BJ (cell line): ENCODE results near the gene CIZ1. TPM values are rescaled to one million over a fixed set of nuclear protein-coding genes. Genes with fewer than 3 reads are reported as not detected.

Source experiments
- CTCF ChIA-PET: fragments of 350-600 bp; formaldehyde crosslinking; extraction: SDS; loops from one replicate; lab custom pipeline; 2021; ENCODE audit warnings: antibody characterized with exemption, inconsistent platforms; lab: Yijun Ruan, JAX
- POLR2A ChIA-PET: fragments of 300-600 bp; sonication (Branson Sonifier 250); formaldehyde crosslinking; extraction: SDS; loops from one replicate; lab custom pipeline; 2021; ENCODE audit warnings: antibody characterized with exemption; lab: Charles Lee
- DNase-seq: peaks from one replicate; pipeline ENCODE4 v3.0.0-alpha.2; 2011; ENCODE audit warnings: low read depth
- H3K27me3 ChIP-seq: 2 replicates; pipeline ENCODE4 v1.6.0; 2011; ENCODE audit warnings: low read length; ENCODE audit not compliant: control insufficient read depth, insufficient read depth
- H3K36me3 ChIP-seq: 2 replicates; pipeline ENCODE4 v1.5.1; 2011; ENCODE audit warnings: low read length; ENCODE audit not compliant: control insufficient read depth, insufficient read depth
- H3K4me3 ChIP-seq: 2 replicates; pipeline ENCODE4 v1.5.1; 2011; ENCODE audit warnings: low read depth, mild to moderate bottlenecking, control low read depth, low read length
- CTCF ChIP-seq: IDR thresholded peaks from 2 replicates; pipeline ENCODE4 v1.5.1; 2011; ENCODE audit warnings: low read depth, mild to moderate bottlenecking, control low read depth, inconsistent platforms, low read length, moderate library complexity; ENCODE audit not compliant: insufficient read depth
- polyA plus RNA-seq: library from polyadenylated mRNA; depleted of rRNA; stranded (reverse); fragments of >200 nt; gene quantifications from 2 replicates; pipeline ENCODE4 v1.2.3, GENCODE V29; 2011

The CIZ1 gene
- polyA plus RNA-seq, 1 experiment: 36.0 TPM

GRCh38 chr9:128166169-128166568 is 25.2 kb downstream of the CIZ1 start:
- TF ChIP-seq CTCF: no peak
- H3K4me3 ChIP-seq: no peak overlapping the region
- H3K27me3 ChIP-seq: no peaks in the 10 kb centered on the region
- ChIA-PET CTCF (no interaction called here), POLR2A (no interaction called here)
- no peak for DNase-seq
- H3K36me3 ChIP-seq: peaks cover 36% of the 10 kb centered on the region

GRCh38 chr9:128164307-128164885 is 27.0 kb downstream of the CIZ1 start:
- no peak overlapping the region for H3K4me3 ChIP-seq
- TF ChIP-seq CTCF: no peak
- H3K27me3 ChIP-seq: no peaks in the 10 kb centered on the region
- peaks cover 32% of the 10 kb centered on the region for H3K36me3 ChIP-seq
- POLR2A ChIA-PET: no interaction called here
- CTCF ChIA-PET: interaction anchor here (1.2 to 1.4 kb wide), 3 partner anchors 17 to 46 kb away, joined by 3 to 5 read pairs (median 4); no protein-coding TSS in a partner anchor
- DNase-seq: no peak

GRCh38 chr9:128163523-128164306 is 27.7 kb downstream of the CIZ1 start:
- TF ChIP-seq CTCF: no peak
- Histone ChIP-seq H3K27me3 (no peaks in the 10 kb centered on the region), H3K36me3 (peaks cover 26% of the 10 kb centered on the region), H3K4me3 (no peak overlapping the region)
- ChIA-PET CTCF (interaction anchor here (1.2 to 1.4 kb wide), 2 partner anchors 18 to 46 kb away, joined by 4 to 5 read pairs; no protein-coding TSS in a partner anchor), POLR2A (no interaction called here)
- no peak for DNase-seq

- POLR2A ChIA-PET: no interaction called here
- TF ChIP-seq CTCF: no peak
- H3K36me3 ChIP-seq: peaks cover 26% of the 10 kb centered on the region
- H3K4me3 ChIP-seq: no peak overlapping the region
- CTCF ChIA-PET: interaction anchor here (1.4 kb wide), 1 partner anchor 18 kb away, joined by 4 read pairs; no protein-coding TSS in a partner anchor
- H3K27me3 ChIP-seq: no peaks in the 10 kb centered on the region
- DNase-seq: no peak
Measured at GRCh38 chr9:128163027-128163515, 28.3 kb downstream of the CIZ1 start.

- CTCF ChIA-PET: no interaction called here
- POLR2A ChIA-PET: no interaction called here
- no peaks in the 10 kb centered on the region for H3K27me3 ChIP-seq
- no peak for TF ChIP-seq CTCF
- peaks cover 20% of the 10 kb centered on the region for H3K36me3 ChIP-seq
- no peak for DNase-seq
- no peak overlapping the region for H3K4me3 ChIP-seq
Measured at GRCh38 chr9:128162215-128163026, 29.0 kb downstream of the CIZ1 start.
